Fibroblast of lung (primary cell): ENCODE data around the gene DYNC1LI2. TPM values are rescaled to one million over a fixed set of nuclear protein-coding genes. Genes with fewer than 3 reads are reported as not detected.
"Not testable (repeated sequence)": the region's sequence is repeated elsewhere in the genome, so short reads cannot be mapped to it uniquely, and the experiment has no call there.

Source experiments
- DNase-seq, 2 donors: peaks; one replicate each; pipeline versions ENCODE4 v3.0.0 to v3.0.0-alpha.2; 2010; ENCODE audit warnings: low read depth in 2 of 2
- H2AFZ ChIP-seq: 2 replicates; pipeline ENCODE4 v1.5.1; 2012; ENCODE audit warnings: low read length, control low read depth, inconsistent platforms
- H3K27ac ChIP-seq: 2 replicates; pipeline ENCODE4 v1.5.1; 2011; ENCODE audit warnings: low read length, control low read depth; ENCODE audit not compliant: insufficient read depth
- H3K27me3 ChIP-seq: 2 replicates; pipeline ENCODE4 v1.5.1; 2011; ENCODE audit warnings: mild to moderate bottlenecking, low read length; ENCODE audit not compliant: control insufficient read depth, insufficient read depth
- H3K36me3 ChIP-seq: 2 replicates; pipeline ENCODE4 v1.5.1; 2011; ENCODE audit warnings: low read length; ENCODE audit not compliant: control insufficient read depth, insufficient read depth
- H3K4me1 ChIP-seq: 2 replicates; pipeline ENCODE4 v1.5.1; 2011; ENCODE audit warnings: low read length; ENCODE audit not compliant: control insufficient read depth, insufficient read depth; ENCODE audit errors: extremely low read depth
- H3K4me2 ChIP-seq: 2 replicates; pipeline ENCODE4 v1.5.1; 2011; ENCODE audit warnings: low read length, control low read depth; ENCODE audit not compliant: insufficient read depth; ENCODE audit errors: extremely low read depth
- H3K4me3 ChIP-seq, 4 experiments: fragments of 200-600 bp in 1 of 4; sonication (generic) in 1 of 4; replicated peaks in 1 of 4; 2 replicates each; pipeline ENCODE4 v1.5.1; 2011 to 2016; ENCODE audit warnings: low read length in 4 of 4, low read depth in 3 of 4, mild to moderate bottlenecking in 3 of 4, control low read depth in 2 of 4, inconsistent platforms in 1 of 4, mixed read lengths in 1 of 4; ENCODE audit not compliant: insufficient read depth in 1 of 4; ENCODE audit errors: control extremely low read depth in 1 of 4
- H3K79me2 ChIP-seq: 2 replicates; pipeline ENCODE4 v1.5.1; 2012; ENCODE audit warnings: mild to moderate bottlenecking, low read length, inconsistent platforms; ENCODE audit not compliant: control insufficient read depth, insufficient read depth
- H3K9ac ChIP-seq: 2 replicates; pipeline ENCODE4 v1.5.1; 2011; ENCODE audit warnings: mild to moderate bottlenecking, low read length, control low read depth; ENCODE audit not compliant: insufficient read depth
- H3K9me3 ChIP-seq: 2 replicates; pipeline ENCODE4 v1.5.1; 2012; ENCODE audit warnings: low read depth, low read length; ENCODE audit not compliant: control insufficient read depth, insufficient read depth
- H4K20me1 ChIP-seq: 2 replicates; pipeline ENCODE4 v1.5.1; 2011; ENCODE audit warnings: low read length; ENCODE audit not compliant: control insufficient read depth, insufficient read depth; ENCODE audit errors: extremely low read depth
- EZH2 ChIP-seq: IDR thresholded peaks from 2 replicates; pipeline ENCODE4 v1.5.1; 2012; ENCODE audit warnings: low read length, control low read depth, mild to moderate bottlenecking; ENCODE audit errors: missing control alignments
- polyA minus RNA-seq: library from RNA; depleted of rRNA, polyadenylated mRNA; stranded (reverse); fragments of >200 nt; gene quantifications from 2 replicates; pipeline ENCODE4 v1.2.3, GENCODE V29; 2011; ENCODE audit warnings: low replicate concordance
- polyA plus RNA-seq, 2 donors: library from polyadenylated mRNA; depleted of rRNA in 1 of 2; stranded (reverse) in 1 of 2; unstranded in 1 of 2; fragments of >200 nt; gene quantifications; 2 replicates each; pipeline ENCODE4 v1.2.1, GENCODE V29; 2011 to 2012; ENCODE audit warnings: missing spikeins in 1 of 2
- total RNA-seq: library from RNA; depleted of rRNA; stranded (reverse); fragments of >200 nt; gene quantifications from 2 replicates; pipeline ENCODE4 v1.2.1, GENCODE V29; 2014
- TF ChIP-seq, protein P1 (sequence below), 2 donors: IDR thresholded peaks in 1 of 2; conservative IDR thresholded peaks in 1 of 2; 1 replicate in 1 of 2; 2 replicates in 1 of 2; pipeline ENCODE4 v1.5.1; 2011 to 2012; ENCODE audit warnings: low read length in 2 of 2, control low read depth in 1 of 2, inconsistent platforms in 1 of 2, low read depth in 1 of 2, mild to moderate bottlenecking in 1 of 2

Gene DYNC1LI2
- 115 and 173 TPM in 2 replicates for total RNA-seq
- polyA plus RNA-seq: 78.5 and 83.3 TPM in 2 replicates
- polyA plus RNA-seq (2012): 59.8 and 68.3 TPM in 2 replicates
- polyA minus RNA-seq: 36.1 and 57.3 TPM in 2 replicates

DNA sequence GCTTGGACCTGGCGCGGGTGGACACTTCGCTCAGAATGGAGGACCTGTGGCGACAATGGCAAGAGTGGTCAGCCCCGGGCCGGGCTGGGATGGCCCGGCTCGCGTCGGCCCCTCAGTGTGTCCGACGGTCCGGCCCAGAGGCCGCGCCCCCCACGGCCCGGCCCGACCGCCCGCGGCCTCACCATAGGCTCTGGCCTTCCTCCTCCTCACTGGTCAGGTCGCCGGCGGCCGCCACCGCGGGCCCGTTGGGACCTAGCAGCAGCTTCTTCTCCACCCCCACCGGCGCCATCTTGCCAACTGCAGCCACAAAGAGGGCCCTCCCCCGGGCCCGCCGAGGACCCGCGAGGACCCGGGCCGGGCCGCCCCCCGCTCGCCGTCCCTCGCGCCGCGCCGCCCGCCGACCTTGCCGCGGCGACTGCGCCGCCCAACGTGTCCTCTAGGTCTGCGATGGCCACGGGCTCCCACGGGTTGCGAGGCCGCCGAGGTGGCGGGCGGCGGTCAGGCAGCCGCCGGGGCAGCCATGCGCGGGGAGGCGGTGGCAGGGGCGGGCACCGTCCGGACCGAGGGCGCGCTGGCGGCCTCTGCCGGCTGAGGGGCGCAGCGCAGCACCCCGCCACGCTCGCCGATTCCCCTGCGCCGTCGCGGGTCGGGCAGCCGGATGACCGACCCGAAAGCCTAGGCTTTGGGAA, at the start of gene DYNC1LI2:
TSS of gene DYNC1LI2 (minus strand) at position 307 of the 689 bp plus-strand sequence. CDS start at position 289, 18 bp downstream.
- Histone ChIP-seq H3K27me3 (no peaks in the 10 kb centered on the region), H3K4me3 (peak within 1 kb of the TSS; percentile 89 to 96 (median 92)), H3K27ac (peak within 1 kb of the TSS; percentile 72), H3K9me3 (no peaks in the 10 kb centered on the region), H3K36me3 (peaks cover 4% of the 10 kb centered on the region), H3K4me1 (peaks cover 5% of the 10 kb centered on the region), H4K20me1 (no peaks in the 10 kb centered on the region), H3K79me2 (peaks cover 44% of the 10 kb centered on the region), H3K9ac (peak within 1 kb of the TSS; percentile 96), H3K4me2 (peak within 1 kb of the TSS; percentile 98), H2AFZ (peak within 1 kb of the TSS; percentile 91)
- DNase-seq: peak; percentile 62 to 70
- TF ChIP-seq EZH2: no peak
- TF ChIP-seq, protein P1, sequence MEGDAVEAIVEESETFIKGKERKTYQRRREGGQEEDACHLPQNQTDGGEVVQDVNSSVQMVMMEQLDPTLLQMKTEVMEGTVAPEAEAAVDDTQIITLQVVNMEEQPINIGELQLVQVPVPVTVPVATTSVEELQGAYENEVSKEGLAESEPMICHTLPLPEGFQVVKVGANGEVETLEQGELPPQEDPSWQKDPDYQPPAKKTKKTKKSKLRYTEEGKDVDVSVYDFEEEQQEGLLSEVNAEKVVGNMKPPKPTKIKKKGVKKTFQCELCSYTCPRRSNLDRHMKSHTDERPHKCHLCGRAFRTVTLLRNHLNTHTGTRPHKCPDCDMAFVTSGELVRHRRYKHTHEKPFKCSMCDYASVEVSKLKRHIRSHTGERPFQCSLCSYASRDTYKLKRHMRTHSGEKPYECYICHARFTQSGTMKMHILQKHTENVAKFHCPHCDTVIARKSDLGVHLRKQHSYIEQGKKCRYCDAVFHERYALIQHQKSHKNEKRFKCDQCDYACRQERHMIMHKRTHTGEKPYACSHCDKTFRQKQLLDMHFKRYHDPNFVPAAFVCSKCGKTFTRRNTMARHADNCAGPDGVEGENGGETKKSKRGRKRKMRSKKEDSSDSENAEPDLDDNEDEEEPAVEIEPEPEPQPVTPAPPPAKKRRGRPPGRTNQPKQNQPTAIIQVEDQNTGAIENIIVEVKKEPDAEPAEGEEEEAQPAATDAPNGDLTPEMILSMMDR (conservative IDR thresholded peaks at IDR 0.05 in 1 of 2, IDR thresholded peaks at IDR 0.05 in 1 of 2; ENCODE audit: low read depth in 1 of 2, low read length in 2 of 2): peak; percentile 45 to 49

DNA sequence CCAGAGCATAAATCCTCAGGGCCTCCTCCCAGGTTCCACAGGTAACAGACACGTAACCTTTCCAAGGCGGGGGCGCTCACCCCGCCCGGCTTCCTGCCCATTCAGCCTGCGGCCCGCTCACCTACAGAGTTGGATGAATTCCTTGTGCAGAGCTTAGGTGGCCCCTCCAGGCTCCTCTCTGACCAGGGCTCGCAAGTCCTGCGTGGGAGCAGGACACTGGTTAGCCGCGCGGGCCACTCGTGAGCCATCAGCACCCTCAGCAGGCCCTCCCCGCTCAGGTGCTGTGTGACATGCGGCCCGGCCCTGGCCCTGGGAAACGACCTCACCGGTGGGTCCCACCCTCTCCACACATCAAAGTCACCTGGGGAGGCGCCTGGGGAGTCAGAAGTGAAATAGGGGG, 49.4 kb upstream of the DYNC1LI2 start:
- TF ChIP-seq, protein P1 (conservative IDR thresholded peaks at IDR 0.05 in 1 of 2, IDR thresholded peaks at IDR 0.05 in 1 of 2; ENCODE audit: low read depth in 1 of 2, low read length in 2 of 2): no peak
- TF ChIP-seq EZH2: no peak
- no peaks in the 10 kb centered on the region for H3K4me1 ChIP-seq
- no peak overlapping the region for H3K9ac ChIP-seq
- no peak for DNase-seq
- no peak overlapping the region for H3K4me3 ChIP-seq
- H3K36me3 ChIP-seq: peaks cover 12% of the 10 kb centered on the region
- no peak overlapping the region for H3K27ac ChIP-seq
- no peaks in the 10 kb centered on the region for H3K79me2 ChIP-seq
- H2AFZ ChIP-seq: no peak overlapping the region
- H3K4me2 ChIP-seq: no peak overlapping the region
- H3K27me3 ChIP-seq: no peaks in the 10 kb centered on the region
- H4K20me1 ChIP-seq: no peaks in the 10 kb centered on the region
- no peaks in the 10 kb centered on the region for H3K9me3 ChIP-seq

DNA sequence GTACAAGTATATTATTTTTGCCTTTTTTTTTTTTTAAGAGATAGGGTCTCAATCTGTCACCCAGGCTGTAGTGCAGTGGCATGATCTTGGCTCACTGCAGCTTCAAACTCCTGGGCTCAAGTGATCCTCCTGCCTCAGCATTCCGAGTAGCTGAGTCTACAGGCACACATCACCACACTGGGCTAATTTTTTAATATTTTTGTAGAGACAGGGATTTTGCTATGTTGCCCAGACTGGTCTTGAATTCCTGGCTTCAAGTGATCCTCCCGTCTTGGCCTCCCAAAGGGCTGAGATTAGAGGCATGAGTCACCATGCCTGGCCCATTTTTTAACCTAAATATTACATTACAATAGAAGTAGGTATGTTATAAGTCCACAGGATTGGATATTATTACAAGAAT, 46.8 kb upstream of the DYNC1LI2 start:
- Histone ChIP-seq H3K27me3 (no peaks in the 10 kb centered on the region), H3K27ac (no peak overlapping the region), H2AFZ (no peak overlapping the region), H3K79me2 (no peaks in the 10 kb centered on the region), H4K20me1 (no peaks in the 10 kb centered on the region), H3K9me3 (no peaks in the 10 kb centered on the region), H3K4me2 (no peak overlapping the region), H3K4me1 (no peaks in the 10 kb centered on the region), H3K36me3 (peaks cover 6% of the 10 kb centered on the region), H3K9ac (no peak overlapping the region), H3K4me3 (no peak overlapping the region)
- DNase-seq: peak; percentile 14 to 29
- TF ChIP-seq, protein P1 (conservative IDR thresholded peaks at IDR 0.05 in 1 of 2, IDR thresholded peaks at IDR 0.05 in 1 of 2; ENCODE audit: low read depth in 1 of 2, low read length in 2 of 2): no peak
- TF ChIP-seq EZH2: no peak

DNA sequence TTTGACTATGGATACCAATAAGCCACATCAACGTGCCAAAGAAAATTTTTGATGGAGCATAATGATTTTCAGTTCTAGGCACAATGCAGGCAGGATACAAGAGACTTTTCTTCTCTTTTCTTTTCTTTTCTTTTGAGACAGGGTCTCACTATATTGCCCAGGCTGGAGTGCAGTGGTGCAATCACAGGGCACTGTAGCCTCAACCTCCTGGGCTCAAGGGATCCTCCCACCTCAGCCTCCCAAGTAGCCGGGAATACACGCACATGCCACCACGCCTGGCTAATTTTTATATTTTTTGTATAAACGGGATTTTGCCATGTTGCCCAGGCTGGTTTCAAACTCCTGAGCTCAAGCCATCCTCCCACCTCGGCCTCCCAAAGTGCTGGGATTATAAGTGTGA, 42.6 kb upstream of the DYNC1LI2 start:
- H3K4me1 ChIP-seq, H3K4me3 ChIP-seq, H3K36me3 ChIP-seq, H3K9me3 ChIP-seq, H2AFZ ChIP-seq, DNase-seq, H3K79me2 ChIP-seq, H3K27ac ChIP-seq, H4K20me1 ChIP-seq, H3K9ac ChIP-seq, H3K4me2 ChIP-seq, H3K27me3 ChIP-seq: not testable (repeated sequence)
